ENCODE data around the gene SETD1B.

Gene SETD1B

GRCh38 chr12:121810234-121810817, 6.5 kb downstream of the SETD1B start:
- no peak for DNase-seq (ENCODE audit: extremely low read depth, low read depth)
- TF ChIP-seq, protein P1, sequence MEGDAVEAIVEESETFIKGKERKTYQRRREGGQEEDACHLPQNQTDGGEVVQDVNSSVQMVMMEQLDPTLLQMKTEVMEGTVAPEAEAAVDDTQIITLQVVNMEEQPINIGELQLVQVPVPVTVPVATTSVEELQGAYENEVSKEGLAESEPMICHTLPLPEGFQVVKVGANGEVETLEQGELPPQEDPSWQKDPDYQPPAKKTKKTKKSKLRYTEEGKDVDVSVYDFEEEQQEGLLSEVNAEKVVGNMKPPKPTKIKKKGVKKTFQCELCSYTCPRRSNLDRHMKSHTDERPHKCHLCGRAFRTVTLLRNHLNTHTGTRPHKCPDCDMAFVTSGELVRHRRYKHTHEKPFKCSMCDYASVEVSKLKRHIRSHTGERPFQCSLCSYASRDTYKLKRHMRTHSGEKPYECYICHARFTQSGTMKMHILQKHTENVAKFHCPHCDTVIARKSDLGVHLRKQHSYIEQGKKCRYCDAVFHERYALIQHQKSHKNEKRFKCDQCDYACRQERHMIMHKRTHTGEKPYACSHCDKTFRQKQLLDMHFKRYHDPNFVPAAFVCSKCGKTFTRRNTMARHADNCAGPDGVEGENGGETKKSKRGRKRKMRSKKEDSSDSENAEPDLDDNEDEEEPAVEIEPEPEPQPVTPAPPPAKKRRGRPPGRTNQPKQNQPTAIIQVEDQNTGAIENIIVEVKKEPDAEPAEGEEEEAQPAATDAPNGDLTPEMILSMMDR (IDR thresholded peaks at IDR 0.05; ENCODE audit: low read depth, low read length, missing control alignments) = no peak
- peak overlapping the region; percentile 56 for H3K4me3 ChIP-seq (replicated peaks; ENCODE audit: low read depth, low read length)

DNA sequence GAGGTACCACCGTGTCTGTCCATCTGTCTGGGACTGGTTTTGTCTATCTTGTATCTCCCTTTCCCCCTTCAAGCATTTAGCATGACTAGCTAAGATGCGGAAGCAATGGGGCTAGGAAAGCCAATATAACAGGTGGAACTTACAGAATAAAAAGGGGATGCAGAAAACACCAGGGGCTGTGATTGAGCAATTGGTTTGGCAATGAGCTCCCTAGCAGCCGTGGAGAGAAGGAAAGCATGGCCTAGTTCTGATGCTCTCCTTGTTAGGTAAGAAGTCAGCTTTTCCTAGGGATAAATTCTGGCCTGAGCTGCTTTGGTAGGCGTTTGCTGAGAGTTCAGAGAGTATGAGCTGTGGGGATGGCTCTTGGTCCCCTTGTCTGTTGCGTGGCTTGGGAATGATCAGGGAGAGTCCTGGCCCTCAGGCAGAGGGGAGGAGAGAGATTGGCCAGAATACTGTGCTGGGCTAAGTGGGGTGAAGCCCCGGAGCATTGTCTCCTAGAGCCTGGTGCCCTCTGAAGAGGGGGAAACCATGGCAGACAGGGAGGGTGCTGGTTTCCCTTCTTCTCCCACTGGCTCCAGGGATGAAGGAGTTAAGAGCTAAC, 7.1 kb downstream of the SETD1B start:
- no peak for DNase-seq (ENCODE audit: extremely low read depth, low read depth)
- TF ChIP-seq, protein P1 (IDR thresholded peaks at IDR 0.05; ENCODE audit: low read depth, low read length, missing control alignments) = no peak
- peak overlapping the region; percentile 56 for H3K4me3 ChIP-seq (replicated peaks; ENCODE audit: low read depth, low read length)

- H3K4me3 ChIP-seq (replicated peaks; ENCODE audit: low read depth, low read length) = peak overlapping the region; percentile 56
- DNase-seq (ENCODE audit: extremely low read depth, low read depth) = no peak
- TF ChIP-seq, protein P1 (IDR thresholded peaks at IDR 0.05; ENCODE audit: low read depth, low read length, missing control alignments) = peak; percentile 91
These were observed 7.9 kb downstream of the SETD1B start for GRCh38 chr12:121811434-121812319.

GRCh38 chr12:121812320-121812871, 8.6 kb downstream of the SETD1B start:
- no peak for DNase-seq (ENCODE audit: extremely low read depth, low read depth)
- TF ChIP-seq, protein P1 (IDR thresholded peaks at IDR 0.05; ENCODE audit: low read depth, low read length, missing control alignments) = no peak
- H3K4me3 ChIP-seq (replicated peaks; ENCODE audit: low read depth, low read length) = peak overlapping the region; percentile 56

- H3K4me3 ChIP-seq (replicated peaks; ENCODE audit: low read depth, low read length) = peak overlapping the region; percentile 56
These were observed 9.4 kb downstream of the SETD1B start for GRCh38 chr12:121812921-121813896.

More at GRCh38 chr12:121812921-121813896, 9.4 kb downstream of the SETD1B start:
- no peak for DNase-seq (ENCODE audit: extremely low read depth, low read depth)
- TF ChIP-seq, protein P1 (IDR thresholded peaks at IDR 0.05; ENCODE audit: low read depth, low read length, missing control alignments) = no peak

All from HFF-Myc (cell line).